SK-N-SH (cell line): ENCODE data around the gene SUMF1. TPM values are rescaled to one million over a fixed set of nuclear protein-coding genes. Genes with fewer than 3 reads are reported as not detected.

Experiments used
- CTCF ChIA-PET: fragments of 300-600, 350-600 bp; formaldehyde crosslinking; extraction: SDS; loops from one replicate; lab custom pipeline; 2021; lab: Yijun Ruan, JAX
- POLR2A ChIA-PET: fragments of 350-600 bp; sonication (Branson Sonifier 250); formaldehyde crosslinking; extraction: SDS; loops from one replicate; lab custom pipeline; 2020; ENCODE audit warnings: antibody characterized with exemption, inconsistent platforms; lab: Yijun Ruan, JAX
- DNase-seq: peaks from one replicate; pipeline ENCODE4 v3.0.0; 2012
- H2AFZ ChIP-seq: fragments of 200-600 bp; sonication (generic); 2 replicates; pipeline ENCODE4 v1.8.1; 2016; ENCODE audit warnings: antibody characterized with exemption, mild to moderate bottlenecking, low read depth
- H3F3A ChIP-seq: fragments of 200-600 bp; sonication (generic); replicated peaks from 2 replicates; pipeline ENCODE3; 2016; ENCODE audit warnings: antibody characterized with exemption, mild to moderate bottlenecking; ENCODE audit not compliant: insufficient read depth
- H3K27ac ChIP-seq, 2 experiments: fragments of 200-500 bp in 1 of 2; fragments of 200-600 bp in 1 of 2; sonication (Bioruptor generic) in 1 of 2; sonication (generic), shearing (Covaris generic) in 1 of 2; 2 replicates each; pipeline versions ENCODE4 v1.5.1 to v1.6.1; 2014 to 2016; ENCODE audit warnings: low read depth in 2 of 2, inconsistent platforms in 1 of 2, low read length in 1 of 2, mild to moderate bottlenecking in 1 of 2, mixed read lengths in 1 of 2
- H3K27me3 ChIP-seq: fragments of 200-600 bp; sonication (generic), shearing (Covaris generic); 2 replicates; pipeline ENCODE4 v1.6.1; 2016; ENCODE audit warnings: mixed run types; ENCODE audit not compliant: insufficient read depth
- H3K36me3 ChIP-seq, 2 experiments: fragments of 200-500 bp in 1 of 2; fragments of 200-600 bp in 1 of 2; sonication (Bioruptor generic) in 1 of 2; sonication (generic) in 1 of 2; replicated peaks in 1 of 2; 2 replicates each; pipeline versions ENCODE3 to v1.5.1; 2014 to 2016; ENCODE audit warnings: low read length in 1 of 2, mild to moderate bottlenecking in 1 of 2; ENCODE audit not compliant: insufficient read depth in 2 of 2, control insufficient read depth in 1 of 2
- H3K4me1 ChIP-seq, 2 experiments: fragments of 200-500 bp in 1 of 2; fragments of 200-600 bp in 1 of 2; sonication (Bioruptor generic) in 1 of 2; sonication (generic), shearing (Covaris generic) in 1 of 2; 2 replicates each; pipeline versions ENCODE4 v1.5.1 to v1.6.1; 2014 to 2016; ENCODE audit warnings: low read depth in 1 of 2, low read length in 1 of 2, mixed run types in 1 of 2; ENCODE audit not compliant: insufficient read depth in 2 of 2, control insufficient read depth in 1 of 2
- H3K4me2 ChIP-seq: fragments of 200-600 bp; sonication (generic), shearing (Covaris generic); 2 replicates; pipeline ENCODE4 v1.6.1; 2017; ENCODE audit warnings: mixed run types
- H3K4me3 ChIP-seq, 2 experiments: fragments of 200-500 bp in 1 of 2; fragments of 200-600 bp in 1 of 2; sonication (Bioruptor generic) in 1 of 2; sonication (generic), shearing (Covaris generic) in 1 of 2; 2 replicates each; pipeline versions ENCODE4 v1.5.1 to v1.8.1; 2014 to 2016; ENCODE audit warnings: low read depth in 2 of 2, inconsistent platforms in 1 of 2, low read length in 1 of 2, mild to moderate bottlenecking in 1 of 2, mixed read lengths in 1 of 2, moderate library complexity in 1 of 2
- H3K79me2 ChIP-seq: fragments of 200-600 bp; sonication (generic); 2 replicates; pipeline ENCODE4 v1.8.1; 2017; ENCODE audit warnings: mild to moderate bottlenecking; ENCODE audit not compliant: insufficient read depth
- H3K9ac ChIP-seq: fragments of 200-600 bp; sonication (generic); 2 replicates; pipeline ENCODE4 v1.6.1; 2017; ENCODE audit warnings: mixed run types
- H3K9me2 ChIP-seq: fragments of 200-600 bp; sonication (generic); 2 replicates; pipeline ENCODE4 v1.6.1; 2017; ENCODE audit warnings: mixed run types
- H3K9me3 ChIP-seq: fragments of 200-600 bp; sonication (generic); 2 replicates; pipeline ENCODE4 v1.6.1; 2017; ENCODE audit warnings: mixed run types, mild to moderate bottlenecking, moderate library complexity
- H4K20me1 ChIP-seq: fragments of 200-600 bp; sonication (generic); 2 replicates; pipeline ENCODE4 v1.6.1; 2017; ENCODE audit warnings: mild to moderate bottlenecking, mixed run types; ENCODE audit not compliant: insufficient read depth
- CHD2 ChIP-seq: fragments of 150-350 bp; IDR thresholded peaks from 2 replicates; pipeline ENCODE4 v1.6.1; 2018; ENCODE audit warnings: low read length; ENCODE audit not compliant: partially characterized antibody
- EP300 ChIP-seq, 2 experiments: IDR thresholded peaks; 2 replicates each; pipeline versions ENCODE4 v1.4.0 to v1.6.1; 2012; ENCODE audit warnings: borderline replicate concordance in 1 of 2, low read depth in 1 of 2, low read length in 1 of 2
- EZH2phosphoT487 ChIP-seq: fragments of 200-600 bp; sonication (generic); IDR thresholded peaks from 2 replicates; pipeline ENCODE4 v1.6.1; 2017; ENCODE audit warnings: low read depth, mixed run types, mild to moderate bottlenecking, antibody characterized with exemption, moderate library complexity, borderline replicate concordance
- FOXJ3 ChIP-seq: sonication (generic); formaldehyde crosslinking; IDR thresholded peaks from 2 replicates; pipeline ENCODE4 v1.5.1; 2020; ENCODE audit warnings: mild to moderate bottlenecking, missing genetic modification reagents
- JUND ChIP-seq: IDR thresholded peaks from 2 replicates; pipeline ENCODE4 v1.4.0; 2012
- MEF2A ChIP-seq: IDR thresholded peaks from 2 replicates; pipeline ENCODE4 v1.4.0; 2012; ENCODE audit warnings: low read depth, borderline replicate concordance
- NRF1 ChIP-seq: IDR thresholded peaks from 2 replicates; pipeline ENCODE4 v1.6.1; 2012; ENCODE audit warnings: low read depth, mild to moderate bottlenecking, low read length
- RCOR1 ChIP-seq: fragments of 150-350 bp; IDR thresholded peaks from 2 replicates; pipeline ENCODE4 v1.6.1; 2017; ENCODE audit warnings: antibody characterized with exemption, low read length
- REST ChIP-seq: IDR thresholded peaks from 2 replicates; pipeline ENCODE4 v1.6.1; 2012; ENCODE audit warnings: mild to moderate bottlenecking, low read depth, low read length, moderate library complexity
- SIN3A ChIP-seq: IDR thresholded peaks from 2 replicates; pipeline ENCODE4 v1.6.1; 2012; ENCODE audit warnings: low read depth, mild to moderate bottlenecking, low read length, moderate library complexity, borderline replicate concordance
- SMC3 ChIP-seq: IDR thresholded peaks from 2 replicates; pipeline ENCODE4 v1.6.1; 2012; ENCODE audit warnings: low read depth, low read length, improper control_type of control experiment
- TAF1 ChIP-seq: IDR thresholded peaks from 2 replicates; pipeline ENCODE4 v1.6.1; 2012; ENCODE audit warnings: low read depth, mild to moderate bottlenecking, low read length, moderate library complexity, borderline replicate concordance
- TEAD4 ChIP-seq: IDR thresholded peaks from 2 replicates; pipeline ENCODE4 v1.4.0; 2012; ENCODE audit warnings: mild to moderate bottlenecking, borderline replicate concordance; ENCODE audit not compliant: insufficient read depth
- USF2 ChIP-seq: fragments of 150-350 bp; IDR thresholded peaks from 2 replicates; pipeline ENCODE4 v1.6.1; 2017; ENCODE audit warnings: antibody characterized with exemption, low read length, low read depth, borderline replicate concordance
- ZBTB33 ChIP-seq: IDR thresholded peaks from 2 replicates; pipeline ENCODE4 v1.4.0; 2012; ENCODE audit warnings: low read depth, borderline replicate concordance
- WGBS: methylation state at CpG from one replicate; pipeline ENCODE4 v1.1.6; 2017; ENCODE audit warnings: low lambda C conversion rate; 5-methylcytosine and 5-hydroxymethylcytosine counted together
- polyA plus RNA-seq, 3 experiments: library from polyadenylated mRNA; depleted of rRNA; stranded (reverse); fragments of >200 nt; gene quantifications; 2 replicates each; pipeline ENCODE4 v1.2.3, GENCODE V29; 2012

Gene SUMF1
- polyA plus RNA-seq, 1 of the 3 experiments (the other 2 are of a cell fraction) = 56.9 TPM

- H2AFZ ChIP-seq = no peak overlapping the region
- no peaks in the 10 kb centered on the region for H3K9me3 ChIP-seq
- H3K4me1 ChIP-seq = peaks cover 0 to 21% of the 10 kb centered on the region in 2 experiments; a peak in 2 of 4 replicates
- H3K4me3 ChIP-seq = no peak overlapping the region
- no peaks in the 10 kb centered on the region for H3K9me2 ChIP-seq
- POLR2A ChIA-PET = interaction anchor here (1.0 kb wide), 1 partner anchor 8 kb away, joined by 3 read pairs; no protein-coding TSS in a partner anchor
- no peaks in the 10 kb centered on the region for H4K20me1 ChIP-seq
- CTCF ChIA-PET = interaction anchor here (1.0 to 7.8 kb wide), 5 partner anchors 10 to 145 kb away, joined by 3 to 44 read pairs (median 4); no protein-coding TSS in a partner anchor
- no peaks in the 10 kb centered on the region for H3K79me2 ChIP-seq
- DNase-seq = no peak
- TF ChIP-seq EP300 (IDR thresholded peaks at IDR 0.05; ENCODE audit: borderline replicate concordance in 1 of 2, low read depth in 1 of 2, low read length in 1 of 2) (no peak), JUND (no peak), TAF1 (no peak), ZBTB33 (no peak), REST (no peak), MEF2A (no peak), FOXJ3 (CRISPR knock-in tag) (no peak), SIN3A (no peak), TEAD4 (no peak), SMC3 (no peak), NRF1 (no peak), CHD2 (no peak), USF2 (no peak), RCOR1 (no peak), EZH2phosphoT487 (no peak)
- WGBS = 63% methylated on average over 3 of the region's 3 CpGs
- no peak overlapping the region for H3K4me2 ChIP-seq
- no peak overlapping the region for H3K9ac ChIP-seq
- H3K36me3 ChIP-seq = no peaks in the 10 kb centered on the region
- peaks cover 3% of the 10 kb centered on the region for H3F3A ChIP-seq
- no peaks in the 10 kb centered on the region for H3K27me3 ChIP-seq
- H3K27ac ChIP-seq = no peak overlapping the region
Observed at GRCh38 chr3:4496087-4496452, 29.0 kb upstream of the SUMF1 start.
